Activated gamma-delta T cell (primary cell): ENCODE results near the gene TNFRSF12A.
"Not testable (repeated sequence)": the region's sequence is repeated elsewhere in the genome, so short reads cannot be mapped to it uniquely, and the experiment has no call there.

Experiments used
- DNase-seq: peaks from one replicate; lab custom pipeline; 2025; lab: John Stamatoyannopoulos, UW

Gene TNFRSF12A

GRCh38 chr16:3065742-3066439 is 45.7 kb downstream of the TNFRSF12A start:
- no peak for DNase-seq

DNA sequence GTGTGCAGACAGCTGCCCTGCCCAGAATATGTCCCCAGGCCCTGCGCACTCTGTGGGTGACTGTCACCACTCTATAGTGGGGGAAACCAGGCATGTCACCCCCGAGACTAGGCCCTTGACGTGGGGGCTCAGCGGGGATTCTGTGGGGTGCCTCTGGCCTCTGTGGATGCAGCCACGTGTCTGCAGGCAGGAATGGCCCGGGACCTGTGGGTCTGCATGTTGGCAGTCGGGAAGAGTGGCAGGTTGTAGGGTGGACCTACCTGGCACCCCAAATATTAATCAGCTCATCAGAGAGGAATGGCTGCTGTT is 46.2 kb downstream of the TNFRSF12A start:
- DNase-seq = no peak

DNA sequence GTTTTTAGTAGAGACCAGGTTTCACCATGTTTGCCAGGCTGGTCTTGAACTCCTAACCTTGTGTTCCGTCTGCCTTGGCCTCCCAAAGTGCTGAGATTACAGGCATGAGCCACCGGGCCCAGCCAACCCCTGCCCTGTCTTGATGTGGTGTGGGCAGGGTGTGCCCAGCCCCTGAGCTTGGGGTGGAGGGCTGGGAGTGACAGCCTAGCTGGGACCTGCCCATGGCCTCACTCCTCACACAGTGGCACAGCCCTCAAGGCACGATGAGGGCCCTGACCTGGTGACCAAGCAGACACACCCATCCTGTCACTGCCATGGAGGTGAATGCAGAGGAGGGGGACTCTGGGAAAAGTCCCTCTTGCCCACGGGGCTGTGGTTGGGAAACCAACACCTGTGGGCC is 48.3 kb downstream of the TNFRSF12A start:
- no peak for DNase-seq

DNA sequence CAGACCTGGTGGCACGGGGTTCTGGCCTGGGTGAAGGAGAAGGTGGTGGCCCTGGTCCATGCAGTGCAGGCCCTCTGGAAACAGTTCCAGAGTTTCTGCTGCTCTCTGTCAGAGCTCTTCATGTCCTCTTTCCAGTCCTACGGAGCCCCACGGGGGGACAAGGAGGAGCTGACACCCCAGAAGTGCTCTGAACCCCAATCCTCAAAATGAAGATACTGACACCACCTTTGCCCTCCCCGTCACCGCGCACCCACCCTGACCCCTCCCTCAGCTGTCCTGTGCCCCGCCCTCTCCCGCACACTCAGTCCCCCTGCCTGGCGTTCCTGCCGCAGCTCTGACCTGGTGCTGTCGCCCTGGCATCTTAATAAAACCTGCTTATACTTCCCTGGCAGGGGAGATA is 49.0 kb downstream of the TNFRSF12A start:
- not testable (repeated sequence) for DNase-seq

DNA sequence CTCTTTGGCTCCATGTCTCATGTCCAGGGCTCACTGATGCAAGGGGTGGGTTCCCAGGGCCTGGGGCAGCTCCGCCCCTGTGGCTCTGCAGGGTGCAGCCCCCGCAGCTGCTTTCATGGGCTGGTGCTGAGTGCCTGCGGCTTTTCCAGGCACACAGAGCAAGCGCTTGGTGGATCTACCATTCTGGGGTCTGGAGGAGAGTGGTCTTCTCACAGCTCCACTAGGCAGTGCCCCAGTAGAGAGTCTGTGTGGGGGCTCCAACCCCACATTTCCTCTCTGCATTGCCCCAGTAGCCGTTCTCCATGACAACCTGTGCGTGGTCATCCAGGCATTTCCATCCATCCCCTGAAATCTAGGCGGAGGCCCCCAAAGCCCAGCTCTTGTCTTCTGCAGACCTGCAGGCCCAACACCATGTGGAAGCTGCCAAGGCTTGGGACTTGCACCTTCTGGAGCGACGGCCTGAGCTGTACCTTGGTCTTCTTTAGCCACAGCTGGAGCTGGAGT is 50.5 kb downstream of the TNFRSF12A start:
- DNase-seq = no peak

GRCh38 chr16:3071655-3072054 is 51.5 kb downstream of the TNFRSF12A start:
- no peak for DNase-seq
